ENCODE measurements around the gene EFCAB8.
"Not testable (repeated sequence)": the region's sequence is repeated elsewhere in the genome, so short reads cannot be mapped to it uniquely, and the experiment has no call there.

EFCAB8 gene

DNA sequence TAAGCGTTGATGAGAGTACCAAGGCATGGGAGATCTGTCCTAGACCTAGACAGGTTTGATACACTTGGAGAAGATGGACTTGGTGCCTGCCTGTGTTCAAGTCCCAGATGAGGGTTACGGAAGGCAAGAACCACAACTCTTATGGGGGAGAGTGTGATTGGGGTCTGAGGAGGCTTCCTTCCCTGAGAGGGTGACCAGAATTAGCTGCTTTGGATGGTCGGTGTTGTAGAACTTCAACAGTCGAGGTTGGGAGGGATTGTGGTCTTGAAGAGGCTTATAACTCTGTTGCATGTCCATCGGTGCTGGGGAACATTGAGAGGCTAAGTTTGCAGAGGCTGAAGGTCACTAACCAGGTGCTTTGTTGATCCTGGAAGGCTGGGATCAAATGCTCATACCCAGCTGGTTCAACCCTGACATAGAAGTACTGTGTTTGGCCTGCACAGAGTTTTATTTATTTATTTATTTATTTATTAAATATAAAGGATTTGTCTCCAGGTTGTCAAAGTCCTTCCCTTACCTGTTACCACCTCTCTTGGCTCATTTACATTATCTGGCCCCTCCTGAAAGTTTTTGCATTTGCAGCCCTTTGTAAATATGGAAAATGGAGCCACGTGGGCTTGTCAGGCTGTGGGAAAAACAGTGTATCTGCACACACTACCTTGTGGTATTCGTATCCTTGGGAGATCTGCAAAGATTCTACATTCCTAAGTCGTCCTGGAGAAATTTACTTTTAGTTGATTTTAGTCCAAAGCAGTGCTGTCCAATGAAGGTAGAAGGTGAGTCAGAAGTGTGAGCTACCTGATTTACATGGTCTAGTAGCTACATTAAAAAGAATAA, 15.8 kb upstream of the EFCAB8 start:
- no peak for DNase-seq

DNA sequence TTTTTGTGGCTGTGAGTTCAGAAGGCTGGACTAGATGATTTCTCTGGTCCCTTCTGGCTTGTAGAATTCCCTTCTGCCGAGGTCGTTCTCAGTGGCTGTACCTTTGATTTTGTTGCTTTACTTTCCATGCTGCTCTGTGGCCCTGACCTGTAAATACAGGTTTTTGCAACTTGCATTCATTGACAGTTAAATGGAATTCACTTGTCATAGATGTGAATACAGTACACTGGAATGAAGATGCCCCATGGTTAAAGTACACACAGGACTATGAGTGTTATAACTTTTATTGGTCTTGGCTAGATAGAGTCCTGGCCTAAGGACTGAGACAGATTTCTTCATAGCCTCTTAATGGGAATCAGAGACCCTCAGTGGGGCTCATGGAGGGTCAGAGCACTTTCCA, 12.9 kb upstream of the EFCAB8 start:
- no peak for DNase-seq

- DNase-seq = no peak
These were observed 11.9 kb upstream of the EFCAB8 start for GRCh38 chr20:32846852-32847251.

DNA sequence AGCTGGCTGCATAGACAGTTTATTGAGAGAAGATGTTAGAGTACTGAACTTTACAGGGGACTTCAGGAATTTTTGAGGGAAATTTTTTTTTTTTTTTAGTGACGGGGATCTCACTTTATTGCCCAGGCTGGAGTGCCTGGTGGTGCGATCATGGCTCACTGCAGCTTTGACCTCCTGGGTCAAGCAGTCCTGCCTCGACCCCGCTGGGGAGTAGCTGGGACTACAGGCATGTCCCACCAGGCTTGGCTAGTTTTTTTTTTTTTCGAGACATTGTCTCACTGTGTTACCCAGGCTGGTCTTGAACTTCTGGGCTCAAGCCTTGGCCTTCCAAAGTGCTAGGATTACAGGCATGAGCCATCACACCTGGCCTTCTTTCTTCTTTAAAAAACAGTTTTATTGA, 10.8 kb upstream of the EFCAB8 start:
- DNase-seq = no peak

DNA sequence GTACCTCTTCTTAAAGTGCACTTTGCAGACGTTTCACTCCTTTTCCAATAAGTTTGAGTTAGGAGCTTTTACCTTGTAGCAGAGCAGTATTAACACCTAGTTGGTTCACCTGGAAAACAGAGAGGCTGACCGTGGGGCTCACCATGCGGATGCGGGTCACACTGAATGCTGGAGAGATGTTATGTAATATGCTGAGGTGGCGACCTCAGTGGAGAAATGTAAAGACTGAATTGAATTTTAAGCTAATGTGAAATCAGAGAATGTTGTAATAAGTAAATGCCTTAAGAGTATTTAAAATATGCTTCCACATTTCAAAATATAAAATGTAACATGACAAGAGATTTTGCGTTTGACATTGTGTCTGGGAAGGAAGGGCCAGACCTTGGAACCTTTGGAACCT, 9.9 kb upstream of the EFCAB8 start:
- no peak for DNase-seq

DNA sequence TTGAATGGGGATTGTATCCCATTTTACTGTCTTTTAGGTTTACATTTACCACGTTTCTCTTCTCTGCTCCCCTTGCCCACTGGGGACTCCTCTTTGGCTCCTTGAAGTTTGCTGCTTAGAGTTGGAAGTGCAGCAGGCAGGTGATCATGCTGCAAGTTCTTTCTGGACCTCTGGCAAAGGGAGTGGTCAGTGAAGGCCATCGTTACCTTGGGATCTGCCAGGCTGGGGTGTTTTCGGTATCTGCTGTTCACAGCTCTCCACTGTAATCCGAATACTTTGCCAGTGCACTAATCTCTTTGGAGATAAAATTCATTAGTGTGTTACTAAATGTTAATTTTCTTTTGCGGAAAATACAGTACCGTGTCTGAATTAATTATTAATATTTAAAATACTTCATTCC, 9.1 kb upstream of the EFCAB8 start:
- DNase-seq = no peak

DNA sequence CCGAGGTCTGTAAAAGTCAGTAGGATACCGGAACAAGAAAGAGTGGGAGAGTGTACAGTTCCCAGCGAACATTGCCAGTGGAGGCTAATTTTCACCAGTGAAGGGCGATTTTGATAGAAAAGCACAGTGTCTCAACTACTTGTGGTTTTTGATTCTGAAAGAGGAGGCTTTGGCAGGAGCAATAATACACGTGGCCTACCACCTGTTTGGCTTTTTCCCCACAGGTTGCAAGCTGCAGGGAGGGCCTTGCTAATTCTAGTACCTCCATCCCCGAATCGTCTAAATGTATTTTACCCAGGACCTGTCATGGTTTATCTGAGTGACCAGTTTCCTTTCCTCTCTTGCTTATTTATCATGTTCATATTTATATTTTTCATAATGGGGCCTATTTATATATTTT, 3.3 kb upstream of the EFCAB8 start:
- DNase-seq = no peak

- DNase-seq = no peak
These were observed 534 bp upstream of the EFCAB8 start for GRCh38 chr20:32858189-32858588.

DNA sequence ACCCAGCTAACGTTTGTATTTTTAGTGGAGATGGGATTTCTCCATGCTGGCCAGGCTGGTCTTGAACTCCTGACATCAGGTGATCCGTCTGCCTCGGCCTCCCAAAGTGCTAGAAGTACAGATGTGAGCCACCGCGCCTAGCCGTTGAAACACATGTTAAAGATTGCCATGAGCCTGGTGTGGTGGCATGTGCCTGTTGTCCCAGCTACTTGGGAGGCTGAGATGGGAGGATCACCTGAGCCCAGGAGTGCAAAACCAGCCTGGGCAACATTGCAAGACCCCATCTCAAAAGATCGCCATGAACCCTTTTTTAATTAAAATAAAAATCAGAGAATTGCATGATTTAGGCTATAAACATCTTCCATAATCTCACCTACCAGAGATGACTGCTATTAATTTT, 2.7 kb downstream of the EFCAB8 start:
- no peak for DNase-seq

GRCh38 chr20:32869562-32869961, 10.8 kb downstream of the EFCAB8 start:
- no peak for DNase-seq

GRCh38 chr20:32870526-32870925, 11.8 kb downstream of the EFCAB8 start:
- DNase-seq = not testable (repeated sequence)

GRCh38 chr20:32870985-32871384, 12.3 kb downstream of the EFCAB8 start:
- DNase-seq = no peak

- no peak for DNase-seq
These were observed 13.0 kb downstream of the EFCAB8 start for GRCh38 chr20:32871627-32872160.

GRCh38 chr20:32872266-32872665, 13.5 kb downstream of the EFCAB8 start:
- DNase-seq = no peak

DNA sequence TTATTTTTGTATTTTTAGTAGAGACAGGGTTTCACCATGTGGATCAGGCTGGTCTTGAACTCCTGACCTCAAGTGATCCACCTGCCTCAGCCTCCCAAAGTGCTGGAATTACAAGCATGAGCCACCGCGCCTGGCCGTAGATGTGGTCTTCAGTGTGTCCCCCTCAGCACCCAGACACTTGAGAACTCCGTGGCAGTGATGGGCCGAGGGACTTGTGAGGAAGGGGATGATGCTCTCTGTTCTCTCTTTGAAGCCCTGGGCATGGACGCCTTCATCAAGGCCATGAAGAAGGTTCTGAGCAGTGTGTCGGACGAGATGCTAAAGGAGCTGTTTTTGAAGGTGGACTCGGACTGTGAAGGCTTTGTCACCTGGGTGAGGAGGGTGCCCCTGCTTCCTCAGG, 16.9 kb downstream of the EFCAB8 start:
- DNase-seq = no peak

DNA sequence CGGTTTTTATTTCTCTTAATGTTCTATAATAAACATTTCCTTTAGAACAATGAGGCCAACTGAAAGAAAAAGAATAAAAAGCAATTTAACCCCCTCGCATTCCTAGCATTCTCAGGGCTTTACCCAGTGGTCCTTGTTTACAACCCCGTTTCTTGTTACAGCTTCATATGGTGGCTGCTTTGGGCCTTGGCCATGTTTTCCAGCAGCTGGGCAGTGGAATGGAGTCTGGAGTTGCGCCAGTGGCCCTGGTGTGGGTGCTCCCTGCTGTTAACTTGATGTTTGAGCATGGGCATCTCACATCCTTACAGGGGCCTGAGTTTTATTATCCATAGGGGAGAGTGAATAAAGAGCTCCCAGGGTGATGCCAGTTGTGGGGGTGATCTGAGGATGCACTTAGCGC, 18.8 kb downstream of the EFCAB8 start:
- DNase-seq = no peak

- DNase-seq = no peak
These were observed 20.1 kb downstream of the EFCAB8 start for GRCh38 chr20:32878820-32879219.

GRCh38 chr20:32879538-32879937, 20.8 kb downstream of the EFCAB8 start:
- no peak for DNase-seq

DNA sequence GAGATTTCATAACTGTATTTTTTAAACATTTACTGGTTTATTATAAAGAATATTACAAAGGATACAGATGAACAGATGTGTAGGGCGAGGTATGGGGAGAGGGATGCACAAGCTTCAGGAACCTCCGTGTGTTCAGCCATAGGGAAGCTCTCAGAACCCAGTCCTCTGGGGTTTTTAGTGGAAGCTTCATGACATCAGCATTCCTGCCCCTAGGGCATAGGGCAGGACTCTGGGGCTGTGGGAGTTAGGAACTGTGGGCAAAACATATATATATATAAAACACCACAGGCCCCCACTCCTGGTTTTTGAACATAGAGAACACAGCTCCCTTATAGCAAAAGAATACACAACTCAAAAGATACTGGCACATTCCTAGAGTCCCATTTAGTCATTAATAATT, 21.9 kb downstream of the EFCAB8 start:
- DNase-seq = no peak

DNA sequence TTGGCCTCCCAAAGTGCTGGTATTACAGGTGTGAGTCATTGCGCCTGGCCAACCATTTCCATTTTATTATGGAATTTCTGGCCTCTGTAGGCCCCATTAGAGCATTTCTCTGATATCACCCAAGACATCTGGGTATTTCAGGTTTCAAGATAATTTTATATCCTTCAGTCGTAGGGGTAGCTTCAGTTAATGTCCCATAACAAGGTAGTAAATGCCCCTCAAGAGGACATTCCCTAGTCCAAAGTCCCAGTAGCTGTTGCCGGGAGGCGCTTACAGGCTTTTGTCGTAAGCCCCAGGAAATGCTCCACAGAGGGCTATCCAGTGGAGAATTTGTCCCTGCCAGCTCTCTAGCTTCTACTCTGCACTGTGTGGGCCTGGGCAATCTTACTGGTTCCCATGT, 24.4 kb downstream of the EFCAB8 start:
- DNase-seq = no peak

GRCh38 chr20:32885185-32885584, 26.5 kb downstream of the EFCAB8 start:
- no peak for DNase-seq

- no peak for DNase-seq
These were observed 27.2 kb downstream of the EFCAB8 start for GRCh38 chr20:32885952-32886351.

GRCh38 chr20:32886652-32887051, 27.9 kb downstream of the EFCAB8 start:
- no peak for DNase-seq

DNA sequence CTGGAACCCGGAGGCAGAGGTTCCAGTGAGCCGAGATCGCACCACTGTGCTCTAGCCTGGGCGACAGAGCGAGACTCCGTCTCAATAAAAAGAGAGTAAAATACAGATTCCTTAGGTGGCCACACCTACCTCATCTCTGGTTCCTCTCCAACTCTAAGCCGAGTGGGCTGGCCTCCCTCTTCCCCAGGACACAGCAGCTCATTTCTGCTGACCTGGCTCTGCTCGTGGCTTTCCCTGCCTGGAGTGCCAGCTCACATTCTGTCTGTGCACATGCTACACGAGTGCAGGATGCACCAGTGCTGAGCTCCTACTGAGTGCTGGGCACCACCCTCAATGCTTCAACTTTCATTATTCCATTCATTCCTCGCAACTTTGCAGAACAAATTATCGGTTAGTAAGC, 28.8 kb downstream of the EFCAB8 start:
- DNase-seq = no peak

GRCh38 chr20:32888636-32889035, 29.9 kb downstream of the EFCAB8 start:
- no peak for DNase-seq

Measured in stimulated activated CD4-positive, alpha-beta T cell treated with anti-CD3 and anti-CD28 coated beads, Interleukin-12 subunit alpha, Interleukin-12 subunit beta, amount 100 ng/mL, for 4 hours (primary cell).